Gastrocnemius medialis (tissue), 4 donors: ENCODE results near the gene SRRM2. TPM values are rescaled to one million over a fixed set of nuclear protein-coding genes. Genes with fewer than 3 reads are reported as not detected.

ENCODE experiments used
- ATAC-seq, 2 donors: fragments of 150-250 bp; one replicate each; pipeline ENCODE4 v1.9.1; 2016
- DNase-seq, 2 donors: peaks; one replicate each; pipeline ENCODE4 v3.0.0-alpha.2; 2019
- H3K27ac ChIP-seq, 4 donors: fragments of 200-600 bp; sonication (generic); 1 replicate in 1 of 4; 2 replicates in 3 of 4; pipeline ENCODE4 v1.5.1; 2016 to 2018; ENCODE audit warnings: mild to moderate bottlenecking in 2 of 4, moderate library complexity in 1 of 4
- H3K27me3 ChIP-seq, 3 donors: fragments of 200-600 bp; sonication (generic) in 2 of 3; 1 replicate in 1 of 3; 2 replicates in 2 of 3; pipeline versions ENCODE4 v1.5.1 to v1.6.0; 2016 to 2019; ENCODE audit warnings: mild to moderate bottlenecking in 1 of 3, moderate library complexity in 1 of 3
- H3K36me3 ChIP-seq, 2 donors: fragments of 200-600 bp; sonication (generic) in 1 of 2; one replicate each; pipeline ENCODE4 v1.5.1; 2017 to 2018
- H3K4me1 ChIP-seq, 2 donors: fragments of 200-600 bp; sonication (generic) in 1 of 2; one replicate each; pipeline ENCODE4 v1.5.1; 2016 to 2017; ENCODE audit warnings: mild to moderate bottlenecking in 2 of 2
- H3K4me3 ChIP-seq, 4 donors: fragments of 200-600 bp; sonication (generic) in 3 of 4; 1 replicate in 1 of 4; 2 replicates in 3 of 4; pipeline ENCODE4 v1.5.1; 2016 to 2019; ENCODE audit warnings: mild to moderate bottlenecking in 2 of 4
- H3K9me3 ChIP-seq, 3 donors: fragments of 200-600 bp; sonication (generic) in 2 of 3; 1 replicate in 1 of 3; 2 replicates in 2 of 3; pipeline ENCODE4 v1.5.1; 2016 to 2019
- CTCF ChIP-seq, 5 experiments: fragments of 450-650 bp in 3 of 5; fragments of 200-600 bp in 2 of 5; sonication (generic) in 2 of 5; IDR thresholded peaks in 4 of 5; conservative IDR thresholded peaks in 1 of 5; 1 replicate in 4 of 5; 2 replicates in 1 of 5; pipeline ENCODE4 v1.5.1; 2016 to 2019; ENCODE audit warnings: antibody characterized with exemption in 5 of 5, mild to moderate bottlenecking in 3 of 5, moderate library complexity in 3 of 5
- POLR2A ChIP-seq, 2 donors: fragments of 450-650 bp; IDR thresholded peaks; one replicate each; pipeline ENCODE4 v1.6.1; 2017; ENCODE audit warnings: antibody characterized with exemption in 2 of 2, mild to moderate bottlenecking in 2 of 2, moderate library complexity in 2 of 2
- in situ Hi-C, 4 donors: fragments of 200-750 bp; cut with MboI; loops; one replicate each; pipeline versions ENCODE4 v1.15.0 to v1.8.0; 2017; ENCODE audit warnings: low sequenced_read_pairs in 4 of 4
- intact Hi-C: fragments of 100-400 bp; cut with DNase I; formaldehyde crosslinking; loops from one replicate; pipeline ENCODE4 v1.15.1; 2023; ENCODE audit warnings: low total_unique reads
- total RNA-seq, 4 donors: library from RNA; depleted of rRNA; stranded (reverse); fragments of >200 nt; gene quantifications; one replicate each; pipeline versions ENCODE4 v1.1.0 to v1.2.3, GENCODE V29; 2016

The SRRM2 gene
- total RNA-seq, 4 donors from 2014 or later = 151 to 205 (median 164) TPM

- H3K36me3 ChIP-seq = peaks cover 0 to 31% of the 10 kb centered on the region in 2 donors
- no peaks in the 10 kb centered on the region for H3K9me3 ChIP-seq
- TF ChIP-seq POLR2A (IDR thresholded peaks at IDR 0.05) (no peak), CTCF (IDR thresholded peaks at IDR 0.05 in 4 of 5, conservative IDR thresholded peaks at IDR 0.05 in 1 of 5) (no peak)
- no peaks in the 10 kb centered on the region for H3K27me3 ChIP-seq
- DNase-seq (no peak), ATAC-seq (no peak)
- intact Hi-C loops (no loop called here), in situ Hi-C loops (no loop called here)
- peaks cover 17 to 20% of the 10 kb centered on the region in 2 donors for H3K4me1 ChIP-seq
- no peak overlapping the region for H3K4me3 ChIP-seq
- H3K27ac ChIP-seq = no peak overlapping the region
Measured at GRCh38 chr16:2708290-2708639, 44.2 kb upstream of the SRRM2 start.

GRCh38 chr16:2708955-2709587 is 43.4 kb upstream of the SRRM2 start:
- DNase-seq = no peak
- H3K27me3 ChIP-seq = no peaks in the 10 kb centered on the region
- ATAC-seq = no peak
- in situ Hi-C loops = no loop called here
- H3K4me1 ChIP-seq = peaks cover 12 to 14% of the 10 kb centered on the region in 2 donors
- H3K4me3 ChIP-seq = no peak overlapping the region
- intact Hi-C loops = no loop called here
- H3K27ac ChIP-seq = no peak overlapping the region
- H3K36me3 ChIP-seq = peaks cover 0 to 31% of the 10 kb centered on the region in 2 donors
- H3K9me3 ChIP-seq = no peaks in the 10 kb centered on the region
- TF ChIP-seq CTCF (IDR thresholded peaks at IDR 0.05 in 4 of 5, conservative IDR thresholded peaks at IDR 0.05 in 1 of 5) (no peak), POLR2A (IDR thresholded peaks at IDR 0.05) (no peak)

GRCh38 chr16:2709588-2709984 is 42.9 kb upstream of the SRRM2 start:
- Histone ChIP-seq H3K27ac (no peak overlapping the region), H3K36me3 (peaks cover 0 to 31% of the 10 kb centered on the region in 2 donors), H3K9me3 (no peaks in the 10 kb centered on the region), H3K4me1 (peaks cover 6 to 8% of the 10 kb centered on the region in 2 donors), H3K4me3 (no peak overlapping the region), H3K27me3 (no peaks in the 10 kb centered on the region)
- no peak for DNase-seq
- no peak for TF ChIP-seq POLR2A (IDR thresholded peaks at IDR 0.05)
- no peak for TF ChIP-seq CTCF (IDR thresholded peaks at IDR 0.05 in 4 of 5, conservative IDR thresholded peaks at IDR 0.05 in 1 of 5)
- in situ Hi-C loops = no loop called here
- intact Hi-C loops = no loop called here
- ATAC-seq = no peak

GRCh38 chr16:2710021-2710710 is 42.3 kb upstream of the SRRM2 start:
- Histone ChIP-seq H3K27me3 (peaks cover 0 to under 1% (median 0%) of the 10 kb centered on the region in 3 donors), H3K36me3 (peaks cover 0 to 31% of the 10 kb centered on the region in 2 donors), H3K4me3 (no peak overlapping the region), H3K9me3 (no peaks in the 10 kb centered on the region), H3K4me1 (peaks cover under 1 to 3% of the 10 kb centered on the region in 2 donors), H3K27ac (no peak overlapping the region)
- in situ Hi-C loops (no loop called here), intact Hi-C loops (no loop called here)
- DNase-seq (no peak), ATAC-seq (no peak)
- no peak for TF ChIP-seq POLR2A (IDR thresholded peaks at IDR 0.05)
- no peak for TF ChIP-seq CTCF (IDR thresholded peaks at IDR 0.05 in 4 of 5, conservative IDR thresholded peaks at IDR 0.05 in 1 of 5)
